GM19463 (cell line): ENCODE results near the gene DYRK3.

Source experiments
- ATAC-seq: cut with Tn5 transposase; IDR thresholded peaks from one replicate; pipeline ENCODE4 v1.9.1; 2021; ENCODE audit warnings: mild to moderate bottlenecking, moderate library complexity; ENCODE audit not compliant: unreplicated experiment

Gene DYRK3

DNA sequence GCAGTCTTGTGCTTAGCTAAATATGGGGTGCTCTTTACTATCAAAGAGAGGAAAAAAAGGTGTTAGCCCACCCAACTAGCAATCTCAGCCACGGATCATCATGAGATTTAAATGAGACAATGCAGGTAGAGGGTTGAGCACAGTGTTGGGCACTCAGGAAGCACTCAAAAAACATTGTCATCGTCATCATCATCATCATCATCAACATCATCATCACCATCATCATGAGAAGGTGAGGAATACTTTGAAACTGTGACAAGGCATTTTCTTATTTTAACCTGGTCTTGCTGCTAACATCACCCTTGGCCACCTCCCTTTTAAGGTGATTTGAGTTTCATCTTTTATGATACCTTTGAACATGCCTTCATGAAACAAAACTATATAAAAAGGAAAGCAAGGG is 46.0 kb downstream of the DYRK3 start:
- ATAC-seq: no peak

- ATAC-seq: no peak
Measured at GRCh38 chr1:206682111-206682510, 46.8 kb downstream of the DYRK3 start.

DNA sequence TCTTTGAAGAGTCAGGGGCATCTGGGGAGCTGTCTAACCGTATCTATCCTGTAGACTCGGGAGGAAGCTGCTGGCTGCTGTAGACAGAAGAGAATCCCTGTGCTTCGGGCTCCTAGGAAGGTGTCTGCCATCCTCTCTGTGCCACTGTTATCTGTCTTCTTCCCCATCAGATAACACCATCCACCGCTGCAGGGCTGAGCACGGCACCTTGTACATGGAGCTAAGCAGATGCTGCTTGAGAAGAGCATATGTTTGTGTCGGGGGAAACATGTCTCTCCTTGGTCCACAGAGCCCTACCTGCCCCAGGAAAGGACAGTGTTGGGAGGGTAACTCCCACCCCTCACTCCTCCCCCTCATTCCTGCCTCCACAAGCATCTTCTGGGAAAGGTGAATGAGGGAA is 48.0 kb downstream of the DYRK3 start:
- no peak for ATAC-seq

DNA sequence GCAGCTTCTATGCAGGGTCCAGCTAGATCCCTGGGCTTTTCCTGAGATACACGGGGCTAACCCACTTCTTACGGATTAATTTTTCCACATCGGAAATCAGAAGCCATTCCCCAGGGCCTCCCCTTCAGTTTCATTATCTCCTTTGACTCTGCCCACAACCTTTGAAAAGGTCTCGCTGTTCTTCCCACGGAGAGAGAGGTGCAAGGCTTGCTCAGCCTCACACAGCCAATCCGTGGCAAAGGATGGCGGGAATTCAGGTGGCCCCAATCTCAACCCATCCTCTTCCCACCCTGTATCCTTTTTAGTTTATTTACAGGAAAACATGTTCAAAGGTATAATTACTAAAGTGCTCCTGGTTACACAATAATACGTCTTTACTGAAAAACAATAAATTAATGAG is 48.7 kb downstream of the DYRK3 start:
- ATAC-seq: no peak

DNA sequence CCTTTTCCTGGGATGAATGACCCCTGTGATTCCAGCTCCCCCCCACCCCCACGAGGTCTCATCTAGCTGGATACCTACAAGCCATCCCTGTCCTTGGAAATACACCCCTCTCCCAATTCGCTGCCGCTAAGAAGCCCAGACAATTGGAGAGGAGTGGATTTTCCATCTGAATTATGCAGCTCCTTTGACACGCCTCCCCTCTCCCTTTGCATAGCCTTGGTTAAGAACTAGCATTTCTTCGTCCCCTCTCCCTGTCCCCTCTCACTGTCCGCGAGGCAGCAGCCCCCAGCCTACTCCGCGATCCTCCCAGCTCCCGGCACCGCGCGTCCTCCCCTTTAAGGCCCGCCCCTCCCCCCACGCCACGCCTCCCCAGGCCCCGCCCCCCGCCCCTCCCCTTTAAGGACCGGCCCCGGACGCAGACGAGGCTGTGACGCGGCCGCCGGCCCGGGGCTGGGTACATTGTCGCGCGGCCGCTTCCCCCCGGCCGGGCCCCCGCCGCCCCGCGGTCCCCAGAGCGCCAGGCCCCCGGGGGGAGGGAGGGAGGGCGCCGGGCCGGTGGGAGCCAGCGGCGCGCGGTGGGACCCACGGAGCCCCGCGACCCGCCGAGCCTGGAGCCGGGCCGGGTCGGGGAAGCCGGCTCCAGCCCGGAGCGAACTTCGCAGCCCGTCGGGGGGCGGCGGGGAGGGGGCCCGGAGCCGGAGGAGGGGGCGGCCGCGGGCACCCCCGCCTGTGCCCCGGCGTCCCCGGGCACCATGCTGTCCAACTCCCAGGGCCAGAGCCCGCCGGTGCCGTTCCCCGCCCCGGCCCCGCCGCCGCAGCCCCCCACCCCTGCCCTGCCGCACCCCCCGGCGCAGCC is 49.4 kb downstream of the DYRK3 start, which contains the start of gene MAPKAPK2:
TSS of gene MAPKAPK2 (plus strand) at position 428 of the 856 bp plus-strand sequence. CDS start at position 753, 325 bp downstream.
- peak; percentile 45 for ATAC-seq

DNA sequence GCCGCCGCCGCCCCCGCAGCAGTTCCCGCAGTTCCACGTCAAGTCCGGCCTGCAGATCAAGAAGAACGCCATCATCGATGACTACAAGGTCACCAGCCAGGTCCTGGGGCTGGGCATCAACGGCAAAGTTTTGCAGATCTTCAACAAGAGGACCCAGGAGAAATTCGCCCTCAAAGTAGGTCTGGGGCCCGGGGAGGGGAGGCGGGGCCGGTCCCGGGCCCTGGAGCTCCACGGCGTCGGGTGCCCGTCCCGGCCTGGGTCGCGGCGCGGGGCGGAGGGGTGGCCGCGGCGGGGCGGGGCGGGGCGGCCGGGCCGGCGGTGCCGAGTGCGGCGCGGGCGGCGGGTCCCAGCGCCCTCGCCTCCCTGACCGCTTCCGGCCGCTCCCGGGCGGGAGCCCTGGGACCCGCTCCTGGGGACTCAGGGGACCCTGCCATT is 50.0 kb downstream of the DYRK3 start:
- ATAC-seq: peak; percentile 27

- peak; percentile 26 for ATAC-seq
Measured at GRCh38 chr1:206685769-206686477, 50.6 kb downstream of the DYRK3 start.

DNA sequence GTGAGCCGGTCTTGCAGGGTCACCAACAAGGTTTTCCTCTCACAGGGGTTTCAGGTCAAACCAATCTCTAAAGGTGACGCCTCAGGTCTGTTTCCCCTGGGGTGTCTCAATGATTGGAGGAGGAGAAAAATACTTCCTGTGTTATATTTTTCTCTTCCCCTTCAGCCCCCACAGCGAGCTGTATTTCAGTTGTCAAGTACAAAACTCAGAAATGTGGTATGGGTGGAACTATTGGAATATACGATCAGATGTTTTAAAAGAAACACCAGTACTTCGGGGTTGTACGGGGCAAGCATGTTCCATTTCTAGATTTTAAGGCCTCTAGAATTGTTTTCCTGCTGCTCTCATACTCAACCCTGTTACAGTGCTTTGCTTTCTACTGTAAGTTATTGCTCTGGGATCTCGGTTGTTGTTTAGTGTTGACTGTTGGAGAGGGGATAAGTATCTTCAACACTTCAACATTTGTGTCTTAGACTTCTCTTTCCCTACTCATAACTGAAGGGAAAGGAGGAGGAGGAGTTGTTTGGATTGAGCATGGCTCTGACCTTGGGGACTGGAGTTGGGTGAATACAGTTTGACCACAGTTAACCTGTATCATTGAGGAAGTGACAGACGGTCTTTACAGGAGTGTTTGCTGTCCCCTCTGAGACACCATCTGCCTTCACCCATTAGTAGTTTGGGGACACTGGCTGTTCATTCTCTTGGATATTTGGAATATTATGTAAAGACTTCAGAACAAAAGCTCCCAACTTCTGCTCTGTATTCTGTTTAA is 51.3 kb downstream of the DYRK3 start:
- no peak for ATAC-seq

DNA sequence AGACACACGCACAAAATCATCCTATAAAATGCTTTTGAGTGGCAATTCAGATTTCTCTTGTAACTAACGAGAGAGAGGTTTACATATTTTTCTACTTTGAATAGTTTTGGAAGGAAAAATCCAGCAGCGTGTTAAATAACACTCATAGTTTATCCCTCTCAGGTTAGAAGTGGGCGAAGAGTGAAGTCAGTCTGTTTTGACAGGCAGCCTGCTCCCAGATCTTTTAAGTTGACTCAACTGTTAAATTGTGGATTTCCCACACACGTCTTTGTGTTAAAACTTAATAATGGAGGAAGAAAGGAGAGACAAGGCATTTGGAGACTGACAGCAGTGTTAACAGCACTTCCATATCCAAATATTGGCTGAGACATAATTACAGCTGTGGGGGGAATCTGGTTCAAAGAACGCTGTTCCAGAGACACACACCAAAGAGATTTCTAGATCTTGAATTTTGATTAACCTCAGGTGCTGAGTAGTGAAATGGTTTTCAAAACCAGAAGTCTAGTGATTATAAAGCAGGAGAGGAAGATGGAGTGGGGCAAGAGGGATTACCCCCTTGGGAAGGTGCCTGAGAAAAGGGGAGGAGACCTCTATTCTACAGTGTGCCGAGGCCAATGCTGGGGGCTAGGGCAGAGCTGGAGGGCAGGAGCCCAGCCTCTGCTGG is 52.0 kb downstream of the DYRK3 start:
- no peak for ATAC-seq

DNA sequence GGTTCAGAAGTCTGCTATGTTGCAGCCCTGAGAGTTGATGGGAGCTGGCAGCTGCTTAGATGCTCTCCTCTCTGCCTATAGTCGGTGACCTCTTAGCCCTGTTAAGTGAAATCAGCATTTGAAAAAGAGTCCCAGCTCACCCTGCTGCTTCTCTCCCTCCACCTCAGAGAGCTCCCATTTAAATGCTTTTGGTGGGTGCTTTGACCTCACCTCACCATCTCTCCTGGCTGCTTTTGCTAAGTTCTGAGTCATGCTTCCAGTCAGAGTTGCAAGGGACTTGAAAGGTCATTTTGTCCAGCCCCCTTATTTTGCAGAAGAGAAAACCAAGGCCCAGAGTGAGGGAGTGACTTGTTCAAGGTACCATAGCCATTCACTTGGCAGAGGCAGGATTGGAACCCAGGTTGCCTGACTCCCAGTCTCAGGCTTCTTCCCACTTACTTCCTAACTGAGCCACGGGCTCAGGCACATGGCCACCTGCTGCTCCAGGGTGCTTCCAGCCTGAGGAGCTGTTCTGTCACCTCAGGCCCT is 52.6 kb downstream of the DYRK3 start:
- ATAC-seq: no peak

- ATAC-seq: no peak
Measured at GRCh38 chr1:206690516-206690915, 55.2 kb downstream of the DYRK3 start.

DNA sequence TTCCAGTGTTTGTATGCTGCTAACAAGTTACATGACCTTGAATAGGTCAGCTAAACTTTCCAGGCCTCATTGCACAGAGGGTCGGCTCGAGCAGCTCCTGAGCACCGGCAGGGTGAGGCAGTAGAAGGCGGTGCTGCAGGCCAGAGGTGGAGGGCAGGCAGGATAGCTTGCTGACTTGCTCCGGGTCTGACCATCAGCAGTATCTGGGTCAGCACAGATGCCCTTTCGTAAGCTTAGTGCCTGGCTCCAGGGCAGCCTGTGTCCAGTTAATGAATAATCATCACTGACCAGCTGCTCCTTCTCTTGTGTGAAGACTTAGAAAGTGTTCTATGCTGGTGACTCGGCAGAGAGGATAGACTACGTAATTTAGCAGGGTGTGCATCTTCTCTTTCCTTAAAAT is 56.3 kb downstream of the DYRK3 start:
- no peak for ATAC-seq

- no peak for ATAC-seq
Measured at GRCh38 chr1:206693029-206693428, 57.7 kb downstream of the DYRK3 start.

DNA sequence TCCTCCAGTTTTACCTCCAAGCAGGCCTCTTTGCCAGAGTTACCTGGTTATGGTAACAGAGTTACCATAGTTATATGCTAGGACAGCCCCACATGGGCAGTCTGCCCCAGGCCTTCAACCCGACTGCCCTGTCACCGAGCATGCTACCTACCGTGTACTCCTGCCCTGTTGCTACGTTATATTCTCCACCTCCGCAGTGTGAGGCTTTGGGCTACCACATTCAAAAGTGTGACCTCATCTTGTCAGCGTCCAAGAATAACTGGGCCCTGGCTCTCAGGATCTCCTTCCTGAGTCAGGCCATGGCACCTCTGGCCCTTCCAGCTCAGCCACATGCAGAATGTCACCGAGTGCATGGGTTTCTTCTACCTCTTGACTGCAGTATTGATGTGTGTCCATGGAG is 58.3 kb downstream of the DYRK3 start:
- no peak for ATAC-seq

DNA sequence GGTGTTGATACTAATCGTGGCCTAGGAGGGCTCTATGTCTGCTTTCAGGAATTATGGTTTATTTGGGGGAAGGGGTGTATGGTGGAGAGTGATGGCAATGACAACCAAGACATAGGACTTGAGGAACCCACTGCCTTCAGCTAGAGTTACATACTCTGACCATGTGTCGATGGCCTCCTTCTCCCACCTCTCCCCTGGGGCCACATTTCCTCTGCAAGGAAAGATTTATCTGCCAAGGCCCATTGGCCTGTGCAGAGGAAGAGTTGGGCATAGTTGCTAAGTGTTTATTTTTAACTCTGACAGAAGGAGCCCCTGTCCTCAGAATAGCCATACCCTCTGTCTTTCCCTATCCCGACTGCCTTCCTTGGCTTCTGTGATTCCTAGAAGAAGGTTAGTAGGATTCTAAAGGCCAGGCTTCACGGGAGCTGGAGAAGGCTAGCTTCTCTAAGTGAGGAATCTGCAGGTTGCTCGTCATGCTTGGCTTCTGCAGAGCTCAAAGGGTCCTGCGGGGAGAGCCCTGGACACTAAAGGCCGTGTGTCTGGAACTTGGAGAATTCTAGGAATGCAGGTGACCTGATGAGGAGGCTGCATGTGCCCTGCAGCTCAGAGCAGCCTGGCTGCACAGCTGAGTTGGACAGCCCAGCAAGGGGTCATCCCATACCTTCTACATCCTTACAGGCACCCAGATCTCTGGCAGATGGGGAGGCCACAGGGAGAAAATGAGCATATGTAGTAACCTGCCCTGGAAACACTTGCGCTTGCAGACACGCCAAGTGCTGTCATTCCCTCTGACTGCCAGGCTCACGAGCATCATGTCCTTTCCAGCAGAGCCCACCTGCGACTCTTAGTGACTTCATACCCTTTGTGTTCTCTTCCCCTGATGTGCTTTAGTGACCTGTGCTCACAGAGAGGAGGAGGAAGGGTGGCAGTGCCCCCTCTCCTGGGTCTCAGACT is 59.1 kb downstream of the DYRK3 start:
- no peak for ATAC-seq

GRCh38 chr1:206695733-206696132 is 60.4 kb downstream of the DYRK3 start:
- ATAC-seq: no peak

- ATAC-seq: no peak
Measured at GRCh38 chr1:206696812-206697585, 61.7 kb downstream of the DYRK3 start.

- no peak for ATAC-seq
Measured at GRCh38 chr1:206698011-206698410, 62.7 kb downstream of the DYRK3 start.
